WTC11 (cell line): ENCODE measurements around the gene TEKT1. TPM values are rescaled to one million over a fixed set of nuclear protein-coding genes. Genes with fewer than 3 reads are reported as not detected.

Source experiments
- ATAC-seq: fragments of 200-7000 bp; cut with Tn5 transposase; 2 replicates; pipeline ENCODE4 v1.10.0; 2021; ENCODE audit warnings: mild to moderate bottlenecking, moderate library complexity
- CTCF ChIA-PET: fragments of 300-600 bp; sonication (Branson Sonifier 250); formaldehyde crosslinking; loops from one replicate; lab custom pipeline; 2021; ENCODE audit warnings: antibody characterized with exemption; lab: Charles Lee
- POLR2A ChIA-PET: fragments of 350-600 bp; sonication (Branson Sonifier 250); formaldehyde crosslinking; loops from one replicate; lab custom pipeline; 2021; ENCODE audit warnings: antibody characterized with exemption; lab: Charles Lee
- DNase-seq: peaks from one replicate; pipeline ENCODE4 v3.0.0; 2021; ENCODE audit warnings: low spot score
- H3K27ac Mint-ChIP-seq: 2 replicates; pipeline ENCODE4 v1.8.0; 2021; ENCODE audit warnings: mixed read lengths
- H3K27me3 Mint-ChIP-seq: 2 replicates; pipeline ENCODE4 v1.8.0; 2021; ENCODE audit warnings: low read depth, mild to moderate bottlenecking, moderate library complexity, mixed read lengths
- H3K36me3 Mint-ChIP-seq: 2 replicates; pipeline ENCODE4 v1.8.0; 2021; ENCODE audit warnings: mixed read lengths
- H3K4me1 Mint-ChIP-seq: 2 replicates; pipeline ENCODE4 v1.8.0; 2022; ENCODE audit warnings: mixed read lengths
- H3K4me3 Mint-ChIP-seq: 2 replicates; pipeline ENCODE4 v1.8.0; 2021; ENCODE audit warnings: mild to moderate bottlenecking, moderate library complexity, mixed read lengths
- H3K9me3 Mint-ChIP-seq: 2 replicates; pipeline ENCODE4 v1.8.0; 2021; ENCODE audit warnings: mixed read lengths
- ATF1 ChIP-seq: sonication (generic); formaldehyde crosslinking; IDR thresholded peaks from 2 replicates; pipeline ENCODE4 v1.8.1; 2023; ENCODE audit warnings: mild to moderate bottlenecking, moderate library complexity, missing genetic modification reagents
- ATF3 ChIP-seq: sonication (generic); formaldehyde crosslinking; conservative IDR thresholded peaks from 2 replicates; pipeline ENCODE4 v1.8.1; 2022; ENCODE audit warnings: mild to moderate bottlenecking, missing genetic modification reagents
- CDX4 ChIP-seq: fragments of 250-450 bp; sonication (Bioruptor Pico); IDR thresholded peaks from 2 replicates; pipeline ENCODE4 v1.9.0; 2021; ENCODE audit warnings: moderate library complexity, mild to moderate bottlenecking, inconsistent platforms, borderline replicate concordance
- E2F1 ChIP-seq: sonication (generic); formaldehyde crosslinking; IDR thresholded peaks from 2 replicates; pipeline ENCODE4 v1.8.0; 2022; ENCODE audit warnings: mild to moderate bottlenecking, missing genetic modification reagents
- HMGA2 ChIP-seq: fragments of 250-450 bp; sonication (Bioruptor Pico); IDR thresholded peaks from 2 replicates; pipeline ENCODE4 v1.4.0; 2021; ENCODE audit warnings: mild to moderate bottlenecking, moderate library complexity
- IRF1 ChIP-seq: sonication (generic); formaldehyde crosslinking; IDR thresholded peaks from 2 replicates; pipeline ENCODE4 v1.8.0; 2023; ENCODE audit warnings: missing genetic modification reagents
- KAT7 ChIP-seq: sonication (generic); formaldehyde crosslinking; IDR thresholded peaks from 2 replicates; pipeline ENCODE4 v1.8.1; 2023; ENCODE audit warnings: missing genetic modification reagents, mild to moderate bottlenecking, borderline replicate concordance
- MAX ChIP-seq: sonication (generic); formaldehyde crosslinking; IDR thresholded peaks from 2 replicates; pipeline ENCODE4 v1.8.0; 2022; ENCODE audit warnings: mild to moderate bottlenecking, missing genetic modification reagents
- MLX ChIP-seq: sonication (generic); formaldehyde crosslinking; IDR thresholded peaks from 2 replicates; pipeline ENCODE4 v1.8.1; 2023; ENCODE audit warnings: mild to moderate bottlenecking, missing genetic modification reagents, moderate library complexity
- MYBL2 ChIP-seq: sonication (generic); formaldehyde crosslinking; IDR thresholded peaks from 2 replicates; pipeline ENCODE4 v1.8.1; 2023; ENCODE audit warnings: mild to moderate bottlenecking, moderate library complexity, missing genetic modification reagents
- NFYB ChIP-seq: sonication (generic); formaldehyde crosslinking; conservative IDR thresholded peaks from 2 replicates; pipeline ENCODE4 v1.8.0; 2022; ENCODE audit warnings: low read depth, missing genetic modification reagents
- NR2C2 ChIP-seq: sonication (generic); formaldehyde crosslinking; IDR thresholded peaks from 2 replicates; pipeline ENCODE4 v1.8.0; 2022; ENCODE audit warnings: mild to moderate bottlenecking, missing genetic modification reagents
- RELA ChIP-seq: sonication (generic); formaldehyde crosslinking; IDR thresholded peaks from 2 replicates; pipeline ENCODE4 v1.8.1; 2022; ENCODE audit warnings: missing genetic modification reagents, mild to moderate bottlenecking, borderline replicate concordance
- TCF7 ChIP-seq: sonication (generic); formaldehyde crosslinking; IDR thresholded peaks from 2 replicates; pipeline ENCODE4 v1.8.0; 2022; ENCODE audit warnings: mild to moderate bottlenecking, low read depth, missing genetic modification reagents, moderate library complexity
- TEAD1 ChIP-seq: sonication (generic); formaldehyde crosslinking; IDR thresholded peaks from 2 replicates; pipeline ENCODE4 v1.8.0; 2022; ENCODE audit warnings: mild to moderate bottlenecking, missing genetic modification reagents
- TP53 ChIP-seq: sonication (generic); formaldehyde crosslinking; IDR thresholded peaks from 2 replicates; pipeline ENCODE4 v1.8.1; 2023; ENCODE audit warnings: mild to moderate bottlenecking, missing genetic modification reagents
- ZBTB21 ChIP-seq: sonication (generic); formaldehyde crosslinking; IDR thresholded peaks from 2 replicates; pipeline ENCODE4 v1.8.1; 2023; ENCODE audit warnings: mild to moderate bottlenecking, missing genetic modification reagents, borderline replicate concordance
- ZNF416 ChIP-seq: fragments of 250-450 bp; sonication (Bioruptor Pico); IDR thresholded peaks from 2 replicates; pipeline ENCODE4 v1.9.0; 2021; ENCODE audit warnings: mild to moderate bottlenecking, inconsistent platforms
- ZSCAN18 ChIP-seq: fragments of 250-450 bp; sonication (Bioruptor Pico); IDR thresholded peaks from 2 replicates; pipeline ENCODE4 v2.1.2; 2022; ENCODE audit warnings: mild to moderate bottlenecking, moderate library complexity
- total RNA-seq: library from RNA; stranded (reverse); gene quantifications from 3 replicates; pipeline ENCODE4 v1.2.3, GENCODE V29; 2021

Gene TEKT1
- total RNA-seq, 1 experiment from 2014 or later = 0.37 TPM

GRCh38 chr17:6815775-6816174 lies 15.8 kb downstream of the TEKT1 start:
- TF ChIP-seq NFYB (CRISPR knock-in tag) = no peak
- ATAC-seq = no peak
- H3K27ac Mint-ChIP-seq = no peak overlapping the region
- no peaks in the 10 kb centered on the region for H3K4me1 Mint-ChIP-seq
- CTCF ChIA-PET = no interaction called here
- H3K9me3 Mint-ChIP-seq = peaks cover 11% of the 10 kb centered on the region
- POLR2A ChIA-PET = no interaction called here
- peaks cover 3% of the 10 kb centered on the region for H3K36me3 Mint-ChIP-seq
- DNase-seq = no peak
- peaks cover 20% of the 10 kb centered on the region for H3K27me3 Mint-ChIP-seq
- no peak overlapping the region for H3K4me3 Mint-ChIP-seq

- no peak for TF ChIP-seq TCF7 (CRISPR knock-in tag)
- TF ChIP-seq TP53 (CRISPR knock-in tag) = no peak
- TF ChIP-seq ATF1 (CRISPR knock-in tag) = no peak
- TF ChIP-seq MYBL2 (CRISPR knock-in tag) = no peak
- no peak for TF ChIP-seq CDX4 (CRISPR knock-in tag)
- TF ChIP-seq RELA = no peak
- TF ChIP-seq HMGA2 (CRISPR knock-in tag) = no peak
- TF ChIP-seq MAX (CRISPR knock-in tag) = no peak
- TF ChIP-seq ZNF416 (CRISPR knock-in tag) = no peak
- TF ChIP-seq, all 79 proteins: peak for 0
- ATAC-seq (no peak), DNase-seq (no peak)
- no peak overlapping the region for H3K4me3 Mint-ChIP-seq
- peaks cover 7% of the 10 kb centered on the region for H3K36me3 Mint-ChIP-seq
- peaks cover 14% of the 10 kb centered on the region; the same call in 1 of the 2 replicates for H3K27me3 Mint-ChIP-seq
- H3K27ac Mint-ChIP-seq = no peak overlapping the region
- no peaks in the 10 kb centered on the region for H3K4me1 Mint-ChIP-seq
- ChIA-PET CTCF (interaction anchor here (1.6 kb wide), 1 partner anchor 111 kb away, joined by 3 read pairs; no protein-coding TSS in a partner anchor), POLR2A (no interaction called here)
- peaks cover 25% of the 10 kb centered on the region for H3K9me3 Mint-ChIP-seq
Observed at GRCh38 chr17:6812295-6812694, 19.2 kb downstream of the TEKT1 start.

- POLR2A ChIA-PET = no interaction called here
Observed at GRCh38 chr17:6811510-6811909, 20.0 kb downstream of the TEKT1 start.

More at GRCh38 chr17:6811510-6811909, 20.0 kb downstream of the TEKT1 start:
- no peak overlapping the region for H3K27ac Mint-ChIP-seq
- peaks cover 19% of the 10 kb centered on the region for H3K27me3 Mint-ChIP-seq
- ATAC-seq (no peak), DNase-seq (no peak)
- CTCF ChIA-PET = interaction anchor here (1.6 kb wide), 1 partner anchor 110 kb away, joined by 3 read pairs; no protein-coding TSS in a partner anchor
- TF ChIP-seq TEAD1 (CRISPR knock-in tag) = no peak
- no peak for TF ChIP-seq E2F1 (CRISPR knock-in tag)
- no peak for TF ChIP-seq MLX (CRISPR knock-in tag)
- no peak for TF ChIP-seq ZSCAN18 (CRISPR knock-in tag)
- TF ChIP-seq NR2C2 (CRISPR knock-in tag) = no peak
- TF ChIP-seq ATF3 (CRISPR knock-in tag) = no peak
- TF ChIP-seq IRF1 (CRISPR knock-in tag) = no peak
- TF ChIP-seq KAT7 (CRISPR knock-in tag) = no peak
- no peak for TF ChIP-seq TCF7 (CRISPR knock-in tag)
- TF ChIP-seq ZBTB21 (CRISPR knock-in tag) = no peak
- peaks cover 23% of the 10 kb centered on the region for H3K9me3 Mint-ChIP-seq
- H3K4me1 Mint-ChIP-seq = no peaks in the 10 kb centered on the region
- no peak overlapping the region for H3K4me3 Mint-ChIP-seq
- peaks cover 7% of the 10 kb centered on the region for H3K36me3 Mint-ChIP-seq
